GM12864 (cell line): ENCODE results near the gene HTRA3.

ENCODE experiments used
- DNase-seq: peaks from one replicate; pipeline ENCODE4 v3.0.0-alpha.2; 2011; ENCODE audit warnings: low read depth
- H3K4me3 ChIP-seq: 2 replicates; pipeline ENCODE4 v1.5.1; 2011; ENCODE audit warnings: mild to moderate bottlenecking, low read depth, low read length, control low read depth
- TF ChIP-seq, protein P1 (sequence below): IDR thresholded peaks from 2 replicates; pipeline ENCODE4 v1.5.1; 2011; ENCODE audit warnings: low read depth, mild to moderate bottlenecking, moderate library complexity, low read length, control low read depth, inconsistent platforms; ENCODE audit errors: missing control alignments

The HTRA3 gene

DNA sequence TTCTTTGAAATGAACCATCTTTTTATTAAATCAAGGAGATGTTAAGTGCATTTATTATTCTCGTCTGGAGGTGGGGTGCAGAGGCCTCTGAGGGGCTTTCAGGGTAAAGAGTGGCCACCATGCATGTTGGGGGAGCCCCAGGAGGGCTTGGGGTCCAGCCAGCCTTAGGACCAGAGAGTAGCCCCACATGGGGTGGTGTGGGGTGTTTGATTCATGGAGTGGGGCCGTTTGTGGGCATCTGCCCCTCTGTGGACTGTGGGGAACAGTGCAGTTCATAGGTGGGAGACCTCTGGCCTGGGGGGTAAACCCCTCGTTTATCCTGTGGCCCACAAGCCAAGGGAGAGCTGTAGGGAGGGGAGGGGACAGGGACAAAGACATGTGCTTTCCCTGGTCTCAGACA is 26.9 kb downstream of the HTRA3 start:
- no peak for DNase-seq
- no peak overlapping the region for H3K4me3 ChIP-seq
- TF ChIP-seq, protein P1, sequence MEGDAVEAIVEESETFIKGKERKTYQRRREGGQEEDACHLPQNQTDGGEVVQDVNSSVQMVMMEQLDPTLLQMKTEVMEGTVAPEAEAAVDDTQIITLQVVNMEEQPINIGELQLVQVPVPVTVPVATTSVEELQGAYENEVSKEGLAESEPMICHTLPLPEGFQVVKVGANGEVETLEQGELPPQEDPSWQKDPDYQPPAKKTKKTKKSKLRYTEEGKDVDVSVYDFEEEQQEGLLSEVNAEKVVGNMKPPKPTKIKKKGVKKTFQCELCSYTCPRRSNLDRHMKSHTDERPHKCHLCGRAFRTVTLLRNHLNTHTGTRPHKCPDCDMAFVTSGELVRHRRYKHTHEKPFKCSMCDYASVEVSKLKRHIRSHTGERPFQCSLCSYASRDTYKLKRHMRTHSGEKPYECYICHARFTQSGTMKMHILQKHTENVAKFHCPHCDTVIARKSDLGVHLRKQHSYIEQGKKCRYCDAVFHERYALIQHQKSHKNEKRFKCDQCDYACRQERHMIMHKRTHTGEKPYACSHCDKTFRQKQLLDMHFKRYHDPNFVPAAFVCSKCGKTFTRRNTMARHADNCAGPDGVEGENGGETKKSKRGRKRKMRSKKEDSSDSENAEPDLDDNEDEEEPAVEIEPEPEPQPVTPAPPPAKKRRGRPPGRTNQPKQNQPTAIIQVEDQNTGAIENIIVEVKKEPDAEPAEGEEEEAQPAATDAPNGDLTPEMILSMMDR: no peak

DNA sequence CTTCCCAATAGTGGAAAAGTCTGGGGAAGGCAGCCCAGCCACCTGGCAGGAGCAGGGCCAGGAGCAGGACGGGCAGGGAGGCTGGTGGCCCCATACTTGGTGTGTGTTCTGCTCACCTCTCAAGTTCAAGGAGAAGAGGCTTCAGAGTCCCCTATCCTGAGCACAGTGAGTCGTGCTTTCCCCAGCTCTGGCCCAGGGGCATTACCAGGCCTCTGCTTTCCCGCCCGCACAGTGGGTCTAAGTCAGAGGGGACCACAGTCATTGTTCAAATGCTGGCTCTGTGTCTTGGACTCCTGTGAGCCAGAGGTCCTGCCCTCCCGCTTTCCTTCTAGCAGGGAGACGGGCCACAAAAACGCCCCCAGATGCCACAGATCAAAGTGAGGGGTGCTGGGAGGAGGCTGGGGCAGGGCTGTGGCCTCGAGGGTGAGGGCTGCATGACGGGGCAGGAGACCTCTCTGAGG is 27.6 kb downstream of the HTRA3 start:
- DNase-seq: no peak
- TF ChIP-seq, protein P1: no peak
- H3K4me3 ChIP-seq: no peak overlapping the region

DNA sequence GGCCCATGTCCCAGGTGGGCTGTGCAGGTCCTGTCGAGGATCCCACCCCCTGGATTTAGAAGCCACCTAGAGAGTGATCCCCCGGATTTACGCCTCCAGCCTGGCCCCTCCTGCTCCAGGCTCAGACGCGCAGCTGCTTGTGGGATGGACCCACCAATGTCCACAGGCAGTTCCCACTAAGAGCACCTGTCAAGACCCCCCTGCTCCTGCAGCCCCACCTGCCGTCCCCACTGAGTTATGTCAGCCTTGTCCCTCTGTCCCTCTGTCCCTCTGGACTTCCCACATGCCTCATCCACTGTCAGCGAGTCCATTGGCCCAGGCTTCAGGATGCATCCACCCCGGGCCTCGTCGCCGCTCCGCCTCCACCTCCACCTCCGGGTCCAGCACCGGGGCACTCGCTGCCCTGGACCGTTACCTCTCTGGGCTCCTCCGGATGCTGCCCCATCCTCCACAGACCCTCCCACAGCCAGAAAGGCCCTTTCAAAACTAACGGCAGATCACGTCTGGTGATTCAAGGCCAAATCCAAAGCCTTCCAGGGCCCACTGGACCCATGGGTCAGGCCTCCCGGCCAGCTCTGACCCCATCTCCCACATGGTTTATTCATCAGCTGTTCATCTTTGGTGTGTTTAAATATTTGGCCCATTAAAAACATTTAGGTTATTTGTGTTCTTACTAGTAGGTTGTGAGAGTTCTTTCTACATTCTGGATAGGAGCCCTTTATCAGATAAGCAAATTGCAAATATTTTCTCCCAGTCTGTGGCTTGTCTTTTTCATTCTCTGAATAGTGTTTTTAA is 28.3 kb downstream of the HTRA3 start:
- DNase-seq: no peak
- H3K4me3 ChIP-seq: no peak overlapping the region
- TF ChIP-seq, protein P1: no peak

DNA sequence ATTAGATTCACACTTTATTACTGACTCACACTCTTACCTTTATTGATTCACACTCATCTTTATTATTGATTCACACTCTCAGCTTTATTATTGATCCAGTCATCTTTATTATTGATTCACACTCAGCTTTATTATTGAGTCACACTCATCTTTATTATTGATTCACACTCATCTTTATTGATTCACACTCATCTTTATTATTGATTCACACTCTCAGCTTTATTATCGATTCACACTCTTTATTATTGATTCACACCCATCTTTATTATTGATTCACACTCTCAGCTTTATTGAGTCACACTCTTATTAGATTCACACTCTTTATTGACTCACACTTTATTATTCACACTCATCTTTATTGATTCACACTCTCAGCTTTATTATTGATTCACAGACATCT is 31.3 kb downstream of the HTRA3 start:
- TF ChIP-seq, protein P1: no peak
- DNase-seq: no peak
- no peak overlapping the region for H3K4me3 ChIP-seq

DNA sequence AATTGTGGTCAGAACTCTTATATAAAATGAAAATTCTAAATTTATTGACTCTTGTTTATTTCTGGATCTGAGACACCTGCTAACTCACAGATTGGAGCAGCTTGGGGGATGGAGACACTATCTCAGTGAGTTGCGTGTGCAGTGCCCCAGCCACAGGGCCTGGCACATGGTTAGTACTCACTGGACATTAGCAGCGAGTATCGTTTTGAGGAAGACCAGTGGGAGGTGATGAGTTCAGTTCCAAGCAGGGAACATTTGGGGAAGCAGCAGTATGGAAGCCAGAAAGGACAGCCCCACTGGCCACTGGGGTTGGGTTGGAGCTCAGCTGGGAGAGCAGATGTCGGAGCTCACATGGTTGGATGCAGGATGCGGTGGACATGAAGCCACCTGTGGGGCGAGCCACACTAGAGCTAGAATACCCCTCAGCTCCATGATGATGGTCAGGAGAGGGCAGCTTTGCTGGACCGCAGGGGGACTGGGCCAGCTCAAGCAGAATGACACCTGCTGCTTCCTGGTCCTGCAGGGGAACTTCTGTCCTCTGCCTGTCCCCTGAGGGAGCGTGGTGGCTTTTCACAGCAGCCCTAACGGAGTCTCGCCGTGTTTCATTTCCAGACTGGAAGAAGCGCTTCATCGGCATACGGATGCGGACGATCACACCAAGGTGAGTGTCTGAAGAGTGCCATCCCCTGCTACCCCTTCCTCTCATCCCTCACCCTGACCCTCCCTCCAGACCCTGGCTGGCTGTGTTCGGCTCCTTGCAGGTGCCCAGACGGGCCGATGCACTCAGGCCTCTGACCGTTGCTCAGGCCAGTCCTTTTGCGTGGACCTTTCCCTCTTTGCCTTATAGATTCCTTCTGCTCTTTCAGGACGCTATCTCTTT is 32.5 kb downstream of the HTRA3 start:
- H3K4me3 ChIP-seq: no peak overlapping the region
- DNase-seq: no peak
- TF ChIP-seq, protein P1: no peak

DNA sequence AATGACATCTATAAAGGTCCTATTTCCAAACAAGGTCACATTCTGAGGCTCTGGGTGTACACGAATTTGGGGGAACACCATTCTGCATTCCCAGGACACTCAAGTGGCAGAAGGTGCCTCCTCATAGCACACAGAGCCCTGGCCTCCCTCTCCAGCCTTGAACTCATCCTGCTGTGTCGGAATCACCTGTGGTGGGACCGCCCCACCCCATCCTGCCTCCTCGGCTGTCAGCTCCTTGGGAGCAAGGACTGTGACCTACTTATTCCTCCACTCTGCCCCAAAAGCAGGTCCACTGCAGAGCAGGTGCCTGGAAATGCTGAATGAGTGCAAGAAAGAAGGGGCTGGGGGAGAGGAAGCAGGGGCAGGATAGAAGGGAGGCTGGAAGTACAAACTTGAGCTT is 33.5 kb downstream of the HTRA3 start:
- no peak for DNase-seq
- TF ChIP-seq, protein P1: no peak

More for the DNA sequence above, 33.5 kb downstream of the HTRA3 start:
- no peak overlapping the region for H3K4me3 ChIP-seq
